ENCODE data around the gene PRKD2.

DNA sequence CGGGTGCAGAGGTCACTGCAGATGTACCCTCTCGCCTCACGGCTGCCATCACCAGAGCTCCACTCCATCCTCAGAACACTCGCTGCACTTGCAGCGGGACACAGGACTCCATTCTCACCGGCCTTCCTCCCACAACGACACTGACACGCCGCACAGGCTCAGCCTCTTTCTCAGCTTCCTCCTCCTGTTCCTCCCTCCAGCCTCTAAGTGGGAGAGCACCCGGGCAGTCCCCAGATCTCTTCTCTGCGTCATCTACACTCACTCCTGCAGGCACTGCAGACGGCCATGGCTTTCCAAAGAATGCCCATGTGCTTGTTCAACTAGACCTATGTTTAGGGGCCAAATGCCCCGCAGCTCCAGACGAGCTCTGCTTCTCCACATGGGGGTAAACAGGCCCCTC, 14.7 kb upstream of the PRKD2 start:
- TF ChIP-seq, protein P1, sequence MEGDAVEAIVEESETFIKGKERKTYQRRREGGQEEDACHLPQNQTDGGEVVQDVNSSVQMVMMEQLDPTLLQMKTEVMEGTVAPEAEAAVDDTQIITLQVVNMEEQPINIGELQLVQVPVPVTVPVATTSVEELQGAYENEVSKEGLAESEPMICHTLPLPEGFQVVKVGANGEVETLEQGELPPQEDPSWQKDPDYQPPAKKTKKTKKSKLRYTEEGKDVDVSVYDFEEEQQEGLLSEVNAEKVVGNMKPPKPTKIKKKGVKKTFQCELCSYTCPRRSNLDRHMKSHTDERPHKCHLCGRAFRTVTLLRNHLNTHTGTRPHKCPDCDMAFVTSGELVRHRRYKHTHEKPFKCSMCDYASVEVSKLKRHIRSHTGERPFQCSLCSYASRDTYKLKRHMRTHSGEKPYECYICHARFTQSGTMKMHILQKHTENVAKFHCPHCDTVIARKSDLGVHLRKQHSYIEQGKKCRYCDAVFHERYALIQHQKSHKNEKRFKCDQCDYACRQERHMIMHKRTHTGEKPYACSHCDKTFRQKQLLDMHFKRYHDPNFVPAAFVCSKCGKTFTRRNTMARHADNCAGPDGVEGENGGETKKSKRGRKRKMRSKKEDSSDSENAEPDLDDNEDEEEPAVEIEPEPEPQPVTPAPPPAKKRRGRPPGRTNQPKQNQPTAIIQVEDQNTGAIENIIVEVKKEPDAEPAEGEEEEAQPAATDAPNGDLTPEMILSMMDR (IDR thresholded peaks at IDR 0.05): no peak
- TF ChIP-seq POLR2A (IDR thresholded peaks at IDR 0.05): no peak

Data from adrenal gland (tissue), 5 donors.